DND-41 (cell line): Measurements from ENCODE around the gene CERS2.

Experiments used
- EZH2 ChIP-seq: IDR thresholded peaks from 3 replicates; pipeline ENCODE4 v1.6.1; 2012; ENCODE audit warnings: borderline replicate concordance, low read depth, mild to moderate bottlenecking, moderate library complexity, low read length, inconsistent platforms; ENCODE audit not compliant: severe bottlenecking
- TF ChIP-seq, protein P1 (sequence below): IDR thresholded peaks from 2 replicates; pipeline ENCODE4 v1.5.1; 2012; ENCODE audit warnings: borderline replicate concordance, low read length, moderate library complexity, mild to moderate bottlenecking; ENCODE audit not compliant: poor library complexity, severe bottlenecking; ENCODE audit errors: extremely low read depth

DNA sequence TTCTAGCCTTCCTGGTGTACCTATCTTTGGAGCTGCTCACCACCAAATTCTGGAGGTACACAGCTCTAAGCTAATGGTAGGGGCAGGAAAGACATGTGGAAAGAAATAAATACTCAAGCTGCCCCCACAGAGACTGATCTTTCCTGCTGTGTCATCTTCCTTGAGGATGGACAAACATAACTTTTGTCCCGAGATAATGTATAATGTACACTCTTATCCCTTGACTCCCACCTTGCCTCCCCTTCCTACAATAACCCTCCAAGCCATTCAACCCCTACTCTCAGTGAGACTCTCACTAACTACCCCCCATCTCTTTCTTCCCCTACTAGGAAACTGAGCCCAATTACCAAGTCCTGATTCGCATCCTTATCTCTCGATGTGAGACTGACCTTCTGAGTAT is 19.6 kb upstream of the CERS2 start:
- no peak for TF ChIP-seq EZH2
- TF ChIP-seq, protein P1, sequence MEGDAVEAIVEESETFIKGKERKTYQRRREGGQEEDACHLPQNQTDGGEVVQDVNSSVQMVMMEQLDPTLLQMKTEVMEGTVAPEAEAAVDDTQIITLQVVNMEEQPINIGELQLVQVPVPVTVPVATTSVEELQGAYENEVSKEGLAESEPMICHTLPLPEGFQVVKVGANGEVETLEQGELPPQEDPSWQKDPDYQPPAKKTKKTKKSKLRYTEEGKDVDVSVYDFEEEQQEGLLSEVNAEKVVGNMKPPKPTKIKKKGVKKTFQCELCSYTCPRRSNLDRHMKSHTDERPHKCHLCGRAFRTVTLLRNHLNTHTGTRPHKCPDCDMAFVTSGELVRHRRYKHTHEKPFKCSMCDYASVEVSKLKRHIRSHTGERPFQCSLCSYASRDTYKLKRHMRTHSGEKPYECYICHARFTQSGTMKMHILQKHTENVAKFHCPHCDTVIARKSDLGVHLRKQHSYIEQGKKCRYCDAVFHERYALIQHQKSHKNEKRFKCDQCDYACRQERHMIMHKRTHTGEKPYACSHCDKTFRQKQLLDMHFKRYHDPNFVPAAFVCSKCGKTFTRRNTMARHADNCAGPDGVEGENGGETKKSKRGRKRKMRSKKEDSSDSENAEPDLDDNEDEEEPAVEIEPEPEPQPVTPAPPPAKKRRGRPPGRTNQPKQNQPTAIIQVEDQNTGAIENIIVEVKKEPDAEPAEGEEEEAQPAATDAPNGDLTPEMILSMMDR = no peak
